GM19240 (cell line): Measurements from ENCODE around the gene MAP2K5.

Experiments
- DNase-seq: peaks from one replicate; pipeline ENCODE4 v3.0.0; 2011; ENCODE audit warnings: low spot score; ENCODE audit not compliant: insufficient read length

The MAP2K5 gene

GRCh38 chr15:67720556-67721175 lies 178.2 kb downstream of the MAP2K5 start:
- DNase-seq = no peak

GRCh38 chr15:67722030-67722817 lies 179.7 kb downstream of the MAP2K5 start:
- DNase-seq = no peak

- DNase-seq = no peak
Observed at GRCh38 chr15:67723294-67724024, 181.0 kb downstream of the MAP2K5 start.

- no peak for DNase-seq
Observed at GRCh38 chr15:67724691-67725375, 182.3 kb downstream of the MAP2K5 start.

GRCh38 chr15:67730135-67730534 lies 187.6 kb downstream of the MAP2K5 start:
- DNase-seq = no peak

- no peak for DNase-seq
Observed at GRCh38 chr15:67731112-67731721, 188.7 kb downstream of the MAP2K5 start.

- no peak for DNase-seq
Observed at GRCh38 chr15:67732164-67732563, 189.7 kb downstream of the MAP2K5 start.

- DNase-seq = no peak
Observed at GRCh38 chr15:67732671-67733374, 190.3 kb downstream of the MAP2K5 start.

GRCh38 chr15:67735896-67736295 lies 193.4 kb downstream of the MAP2K5 start:
- no peak for DNase-seq

- DNase-seq = no peak
Observed at GRCh38 chr15:67736810-67737209, 194.3 kb downstream of the MAP2K5 start.

GRCh38 chr15:67738056-67738455 lies 195.6 kb downstream of the MAP2K5 start:
- no peak for DNase-seq

GRCh38 chr15:67740405-67740804 lies 197.9 kb downstream of the MAP2K5 start:
- DNase-seq = no peak

- no peak for DNase-seq
Observed at GRCh38 chr15:67741308-67741707, 198.8 kb downstream of the MAP2K5 start.

GRCh38 chr15:67743558-67743957 lies 201.1 kb downstream of the MAP2K5 start:
- no peak for DNase-seq

GRCh38 chr15:67744331-67745072 lies 202.0 kb downstream of the MAP2K5 start:
- no peak for DNase-seq

GRCh38 chr15:67745073-67746006 lies 202.8 kb downstream of the MAP2K5 start:
- no peak for DNase-seq

GRCh38 chr15:67746022-67746421 lies 203.5 kb downstream of the MAP2K5 start:
- DNase-seq = no peak

- DNase-seq = no peak
Observed at GRCh38 chr15:67746450-67746849, 203.9 kb downstream of the MAP2K5 start.

GRCh38 chr15:67747921-67748320 lies 205.4 kb downstream of the MAP2K5 start:
- DNase-seq = no peak
